ENCODE measurements around the gene PTPRN2.
"Not testable (repeated sequence)": the region's sequence is repeated elsewhere in the genome, so short reads cannot be mapped to it uniquely, and the experiment has no call there.

Gene PTPRN2

DNA sequence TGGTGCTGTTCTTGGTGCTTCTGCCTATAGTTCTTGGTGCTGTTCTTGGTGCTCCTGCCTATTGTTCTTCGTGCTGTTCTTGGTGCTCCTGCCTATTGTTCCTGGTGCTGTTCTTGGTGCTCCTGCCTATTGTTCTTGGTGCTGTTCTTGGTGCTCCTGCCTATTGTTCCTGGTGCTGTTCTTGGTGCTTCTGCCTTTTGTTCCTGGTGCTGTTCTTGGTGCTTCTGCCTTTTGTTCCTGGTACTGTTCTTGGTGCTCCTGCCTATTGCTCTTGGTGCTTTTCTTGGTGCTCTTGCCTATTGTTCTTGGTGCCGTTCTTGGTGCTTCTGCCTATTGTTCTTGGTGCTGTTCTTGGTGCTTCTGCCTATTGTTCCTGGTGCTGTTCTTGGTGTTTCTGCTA lies 71.1 kb downstream of the PTPRN2 start:
- H3K9me3 ChIP-seq (replicated peaks; ENCODE audit: low read length): peaks cover 7% of the 10 kb centered on the region

DNA sequence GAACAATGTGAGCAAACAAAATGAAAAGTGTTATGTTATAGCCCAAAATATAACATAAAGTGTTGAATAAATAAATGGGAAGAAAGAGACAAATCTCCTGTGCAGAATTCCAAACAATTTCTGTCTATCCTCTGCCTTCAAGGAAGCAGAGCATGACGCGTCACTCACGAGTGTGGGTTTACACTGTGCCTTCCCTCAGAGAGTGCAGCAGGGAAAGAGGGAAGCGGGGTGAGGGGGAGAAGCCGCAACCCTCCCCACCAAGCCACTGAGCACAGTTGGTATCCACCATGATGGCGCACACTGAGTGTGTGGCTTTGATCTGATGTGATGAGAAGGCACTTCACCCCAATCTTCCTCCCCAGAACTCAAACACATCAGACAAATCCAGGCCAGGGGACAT lies 74.8 kb downstream of the PTPRN2 start:
- Histone ChIP-seq H3K4me3 (ENCODE audit: low read length) (no peak overlapping the region), H3K4me1 (ENCODE audit: control insufficient read depth, insufficient read depth, low read length) (no peaks in the 10 kb centered on the region), H3K27me3 (ENCODE audit: control insufficient read depth, insufficient read depth, low read length) (no peaks in the 10 kb centered on the region), H3K4me2 (ENCODE audit: low read length) (no peak overlapping the region), H3K9me3 (replicated peaks; ENCODE audit: low read length) (peaks cover 5% of the 10 kb centered on the region), H3K36me3 (ENCODE audit: insufficient read depth, low read length) (no peaks in the 10 kb centered on the region), H3K9ac (ENCODE audit: low read depth, low read length) (no peak overlapping the region)

More for the DNA sequence above, 71.1 kb downstream of the PTPRN2 start:
- Histone ChIP-seq H3K9ac (ENCODE audit: low read depth, low read length) (no peak overlapping the region), H3K36me3 (ENCODE audit: insufficient read depth, low read length) (no peaks in the 10 kb centered on the region), H3K4me3 (ENCODE audit: low read length) (no peak overlapping the region), H3K4me2 (ENCODE audit: low read length) (no peak overlapping the region), H3K4me1 (ENCODE audit: control insufficient read depth, insufficient read depth, low read length) (no peaks in the 10 kb centered on the region), H3K27me3 (ENCODE audit: control insufficient read depth, insufficient read depth, low read length) (no peaks in the 10 kb centered on the region)

DNA sequence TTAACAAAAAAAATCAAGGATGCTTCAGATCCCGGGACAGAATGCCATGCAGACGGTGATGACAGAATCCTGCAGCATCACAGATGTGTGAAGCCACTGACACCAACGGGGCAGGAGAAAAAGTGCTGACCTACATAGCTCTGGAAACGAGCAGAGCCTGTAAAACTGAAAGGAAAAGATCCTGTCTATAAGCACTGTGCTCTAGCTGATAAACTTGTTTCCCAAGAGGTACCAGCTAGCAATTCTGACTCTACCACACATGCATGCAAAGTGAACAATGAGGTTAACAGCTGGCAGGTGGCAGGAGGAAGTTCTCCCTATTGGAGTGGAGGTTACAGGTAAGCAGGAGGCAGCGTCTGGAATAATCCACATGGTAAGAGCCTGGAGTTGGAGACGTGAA lies 75.6 kb downstream of the PTPRN2 start:
- Histone ChIP-seq H3K9me3 (replicated peaks; ENCODE audit: low read length) (peaks cover 11% of the 10 kb centered on the region), H3K4me2 (ENCODE audit: low read length) (no peak overlapping the region), H3K27me3 (ENCODE audit: control insufficient read depth, insufficient read depth, low read length) (no peaks in the 10 kb centered on the region), H3K36me3 (ENCODE audit: insufficient read depth, low read length) (no peaks in the 10 kb centered on the region), H3K4me3 (ENCODE audit: low read length) (no peak overlapping the region), H3K9ac (ENCODE audit: low read depth, low read length) (no peak overlapping the region), H3K4me1 (ENCODE audit: control insufficient read depth, insufficient read depth, low read length) (no peaks in the 10 kb centered on the region)

DNA sequence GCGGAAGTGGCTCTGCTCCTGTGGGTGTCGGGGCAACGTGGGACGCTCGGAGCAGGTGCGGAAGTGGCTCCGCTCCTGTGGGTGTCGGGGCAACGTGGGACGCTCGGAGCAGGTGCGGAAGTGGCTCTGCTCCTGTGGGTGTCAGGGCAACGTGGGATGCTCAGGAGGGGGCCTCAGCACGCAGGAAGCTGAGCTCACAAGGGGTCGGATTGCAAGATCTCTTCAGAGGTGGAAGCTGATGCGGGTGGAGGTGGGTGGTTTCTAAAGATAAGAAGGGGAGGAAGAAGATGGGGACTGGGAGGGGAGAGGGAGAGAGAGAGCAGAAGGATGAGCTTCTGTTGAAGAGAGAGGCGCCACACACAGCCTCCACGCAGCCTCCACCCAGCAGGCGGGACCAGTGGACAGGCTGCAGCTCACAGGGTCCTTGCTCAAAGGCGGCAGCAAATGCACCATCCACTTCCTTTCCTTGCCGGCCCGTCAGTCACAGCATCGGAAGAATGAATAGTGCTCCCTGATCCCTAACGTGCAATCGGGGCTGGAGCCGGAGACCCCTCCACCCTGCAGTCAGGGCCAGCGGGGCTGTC lies 78.7 kb downstream of the PTPRN2 start:
- H3K9me3 ChIP-seq (replicated peaks; ENCODE audit: low read length): peaks cover 17% of the 10 kb centered on the region
- H3K27me3 ChIP-seq (ENCODE audit: control insufficient read depth, insufficient read depth, low read length): no peaks in the 10 kb centered on the region
- no peak overlapping the region for H3K9ac ChIP-seq (ENCODE audit: low read depth, low read length)
- H3K4me2 ChIP-seq (ENCODE audit: low read length): no peak overlapping the region
- H3K4me1 ChIP-seq (ENCODE audit: control insufficient read depth, insufficient read depth, low read length): no peaks in the 10 kb centered on the region
- H3K4me3 ChIP-seq (ENCODE audit: low read length): no peak overlapping the region
- no peaks in the 10 kb centered on the region for H3K36me3 ChIP-seq (ENCODE audit: insufficient read depth, low read length)

DNA sequence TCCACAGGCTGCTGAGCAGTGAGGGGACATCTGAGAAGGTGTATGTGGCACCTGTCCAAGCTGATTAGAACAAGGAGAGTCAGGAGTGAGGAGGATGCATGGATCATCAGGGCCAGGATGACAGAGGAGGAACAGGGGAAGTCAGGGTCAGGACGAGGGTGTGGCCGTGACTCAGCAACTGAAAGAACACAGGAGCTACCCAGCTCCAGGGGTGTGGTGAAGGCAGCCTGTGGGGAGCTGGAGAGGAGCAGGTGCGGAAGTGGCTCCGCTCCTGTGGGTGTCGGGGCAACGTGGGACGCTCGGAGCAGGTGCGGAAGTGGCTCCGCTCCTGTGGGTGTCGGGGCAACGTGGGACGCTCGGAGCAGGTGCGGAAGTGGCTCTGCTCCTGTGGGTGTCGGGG lies 79.3 kb downstream of the PTPRN2 start:
- not testable (repeated sequence) for H3K4me2 ChIP-seq (ENCODE audit: low read length); H3K9ac ChIP-seq (ENCODE audit: low read depth, low read length); H3K4me3 ChIP-seq (ENCODE audit: low read length); H3K36me3 ChIP-seq (ENCODE audit: insufficient read depth, low read length); H3K27me3 ChIP-seq (ENCODE audit: control insufficient read depth, insufficient read depth, low read length); H3K4me1 ChIP-seq (ENCODE audit: control insufficient read depth, insufficient read depth, low read length)
- H3K9me3 ChIP-seq (replicated peaks; ENCODE audit: low read length): peaks cover 20% of the 10 kb centered on the region

DNA sequence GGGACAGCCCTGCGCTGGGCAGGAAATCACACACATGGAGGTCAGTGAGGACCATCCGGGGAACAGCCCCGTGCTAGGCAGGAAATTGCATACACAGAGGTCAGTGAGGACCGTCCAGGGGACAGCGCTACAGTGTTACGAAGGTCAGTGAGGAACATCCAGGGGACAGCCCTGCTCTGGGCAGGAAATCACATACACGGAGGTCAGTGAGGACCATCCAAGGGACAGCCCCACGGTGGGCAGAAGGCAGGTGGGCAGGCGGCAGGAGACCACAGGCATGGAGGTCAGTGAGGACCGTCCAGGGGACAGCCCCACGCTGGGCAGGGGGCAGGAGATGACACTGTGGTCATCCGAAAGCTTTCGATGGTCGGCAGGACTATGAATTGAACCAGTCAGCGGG lies 79.7 kb downstream of the PTPRN2 start:
- Histone ChIP-seq H3K4me3 (ENCODE audit: low read length) (no peak overlapping the region), H3K9me3 (replicated peaks; ENCODE audit: low read length) (peaks cover 22% of the 10 kb centered on the region), H3K36me3 (ENCODE audit: insufficient read depth, low read length) (no peaks in the 10 kb centered on the region), H3K4me2 (ENCODE audit: low read length) (no peak overlapping the region), H3K9ac (ENCODE audit: low read depth, low read length) (no peak overlapping the region), H3K4me1 (ENCODE audit: control insufficient read depth, insufficient read depth, low read length) (no peaks in the 10 kb centered on the region), H3K27me3 (ENCODE audit: control insufficient read depth, insufficient read depth, low read length) (no peaks in the 10 kb centered on the region)

DNA sequence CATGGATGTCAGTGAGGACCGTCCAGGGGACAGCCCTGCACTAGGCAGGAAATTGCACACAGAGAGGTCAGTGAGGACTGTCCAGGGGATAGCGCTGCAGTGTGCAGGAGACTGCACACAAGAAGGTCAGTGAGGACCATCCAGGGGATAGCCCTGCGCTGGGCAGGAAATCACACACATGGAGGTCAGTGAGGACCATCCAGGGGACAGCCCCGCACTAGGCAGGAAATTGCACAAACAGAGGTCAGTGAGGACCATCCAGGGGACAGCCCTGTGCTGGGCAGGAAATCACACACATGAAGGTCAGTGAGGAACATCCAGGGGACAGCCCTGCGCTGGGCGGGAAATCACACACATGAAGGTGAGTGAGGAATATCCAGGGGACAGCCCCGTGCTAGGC lies 80.4 kb downstream of the PTPRN2 start:
- not testable (repeated sequence) for H3K36me3 ChIP-seq (ENCODE audit: insufficient read depth, low read length); H3K4me1 ChIP-seq (ENCODE audit: control insufficient read depth, insufficient read depth, low read length); H3K27me3 ChIP-seq (ENCODE audit: control insufficient read depth, insufficient read depth, low read length); H3K4me2 ChIP-seq (ENCODE audit: low read length); H3K9ac ChIP-seq (ENCODE audit: low read depth, low read length); H3K4me3 ChIP-seq (ENCODE audit: low read length)
- H3K9me3 ChIP-seq (replicated peaks; ENCODE audit: low read length): peaks cover 18% of the 10 kb centered on the region

DNA sequence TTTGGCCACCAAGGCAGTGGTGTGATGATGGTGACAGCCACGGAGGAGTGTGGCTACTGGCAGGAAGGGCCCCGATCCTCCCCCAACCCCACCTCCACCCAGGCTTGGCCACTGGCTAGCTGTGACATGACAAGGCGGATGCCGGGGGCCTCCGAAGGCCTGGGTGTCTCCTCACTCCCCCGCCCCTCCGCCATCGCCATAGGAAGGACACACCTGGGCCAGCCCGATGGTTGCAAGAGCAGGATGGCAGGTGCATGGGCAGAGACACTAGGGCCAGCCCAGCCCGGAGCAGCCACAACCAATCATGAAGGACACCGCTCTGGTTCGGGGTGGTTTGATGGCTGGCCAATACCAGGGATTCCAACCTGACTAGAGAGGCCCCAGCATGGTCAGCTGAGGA lies 81.0 kb downstream of the PTPRN2 start:
- Histone ChIP-seq H3K27me3 (ENCODE audit: control insufficient read depth, insufficient read depth, low read length) (no peaks in the 10 kb centered on the region), H3K4me3 (ENCODE audit: low read length) (no peak overlapping the region), H3K4me1 (ENCODE audit: control insufficient read depth, insufficient read depth, low read length) (no peaks in the 10 kb centered on the region), H3K4me2 (ENCODE audit: low read length) (no peak overlapping the region), H3K36me3 (ENCODE audit: insufficient read depth, low read length) (no peaks in the 10 kb centered on the region), H3K9ac (ENCODE audit: low read depth, low read length) (no peak overlapping the region), H3K9me3 (replicated peaks; ENCODE audit: low read length) (peaks cover 18% of the 10 kb centered on the region)

DNA sequence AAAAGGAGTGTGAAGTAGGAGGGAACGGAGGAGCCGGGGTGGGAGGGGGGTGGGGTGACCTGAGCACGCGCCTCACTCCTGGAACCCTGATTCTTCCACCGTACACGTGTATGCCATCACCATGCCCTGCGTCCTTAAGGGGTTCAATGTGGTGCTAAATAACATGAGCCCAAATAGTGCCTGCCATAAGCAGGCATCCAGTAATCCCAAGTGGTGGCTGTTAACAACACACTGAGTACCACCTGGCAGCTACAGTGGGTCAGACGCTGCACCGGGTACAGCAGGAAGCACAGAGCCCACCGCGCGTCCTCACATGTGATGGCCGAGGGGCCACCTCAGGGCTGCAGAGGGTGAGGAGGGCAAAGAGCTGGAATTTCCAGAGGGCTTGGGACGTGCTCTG lies 81.9 kb downstream of the PTPRN2 start:
- Histone ChIP-seq H3K4me1 (ENCODE audit: control insufficient read depth, insufficient read depth, low read length) (no peaks in the 10 kb centered on the region), H3K4me2 (ENCODE audit: low read length) (no peak overlapping the region), H3K9me3 (replicated peaks; ENCODE audit: low read length) (peaks cover 18% of the 10 kb centered on the region), H3K9ac (ENCODE audit: low read depth, low read length) (no peak overlapping the region), H3K4me3 (ENCODE audit: low read length) (no peak overlapping the region), H3K36me3 (ENCODE audit: insufficient read depth, low read length) (no peaks in the 10 kb centered on the region), H3K27me3 (ENCODE audit: control insufficient read depth, insufficient read depth, low read length) (no peaks in the 10 kb centered on the region)

DNA sequence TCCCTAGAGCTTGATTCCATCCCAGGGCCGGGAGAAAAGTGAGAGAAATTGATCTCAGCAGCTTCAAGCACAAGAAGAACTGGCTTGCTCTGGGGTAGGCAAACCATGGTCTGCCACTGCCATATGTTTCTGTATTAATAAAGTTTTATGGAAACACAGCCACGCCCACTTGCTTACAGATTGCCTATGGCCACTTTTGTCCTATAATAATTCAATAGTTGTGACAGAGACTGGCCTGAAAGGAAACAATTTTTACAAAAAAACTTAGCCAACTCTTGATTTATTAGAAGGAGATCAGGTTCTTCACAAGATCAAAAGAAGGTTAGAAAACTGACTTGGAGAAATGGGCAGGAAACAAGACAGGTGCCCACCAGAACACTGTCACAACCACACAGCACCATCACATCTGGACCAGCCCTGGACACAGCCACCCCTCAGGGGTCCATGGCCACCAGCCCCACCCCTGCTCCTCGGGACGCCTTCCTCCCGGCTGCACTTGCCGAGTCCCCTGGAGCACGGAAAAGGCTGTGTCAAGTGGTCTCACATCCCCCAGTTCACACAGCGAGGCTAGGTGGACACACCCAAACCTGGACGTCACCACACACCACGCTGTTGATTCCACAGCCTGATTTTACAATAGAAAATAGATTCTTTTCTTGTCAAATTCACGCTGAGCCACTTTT lies 85.4 kb downstream of the PTPRN2 start:
- Histone ChIP-seq H3K4me2 (ENCODE audit: low read length) (no peak overlapping the region), H3K27me3 (ENCODE audit: control insufficient read depth, insufficient read depth, low read length) (no peaks in the 10 kb centered on the region), H3K36me3 (ENCODE audit: insufficient read depth, low read length) (no peaks in the 10 kb centered on the region), H3K4me3 (ENCODE audit: low read length) (no peak overlapping the region), H3K4me1 (ENCODE audit: control insufficient read depth, insufficient read depth, low read length) (no peaks in the 10 kb centered on the region), H3K9ac (ENCODE audit: low read depth, low read length) (no peak overlapping the region), H3K9me3 (replicated peaks; ENCODE audit: low read length) (peaks cover 11% of the 10 kb centered on the region)

DNA sequence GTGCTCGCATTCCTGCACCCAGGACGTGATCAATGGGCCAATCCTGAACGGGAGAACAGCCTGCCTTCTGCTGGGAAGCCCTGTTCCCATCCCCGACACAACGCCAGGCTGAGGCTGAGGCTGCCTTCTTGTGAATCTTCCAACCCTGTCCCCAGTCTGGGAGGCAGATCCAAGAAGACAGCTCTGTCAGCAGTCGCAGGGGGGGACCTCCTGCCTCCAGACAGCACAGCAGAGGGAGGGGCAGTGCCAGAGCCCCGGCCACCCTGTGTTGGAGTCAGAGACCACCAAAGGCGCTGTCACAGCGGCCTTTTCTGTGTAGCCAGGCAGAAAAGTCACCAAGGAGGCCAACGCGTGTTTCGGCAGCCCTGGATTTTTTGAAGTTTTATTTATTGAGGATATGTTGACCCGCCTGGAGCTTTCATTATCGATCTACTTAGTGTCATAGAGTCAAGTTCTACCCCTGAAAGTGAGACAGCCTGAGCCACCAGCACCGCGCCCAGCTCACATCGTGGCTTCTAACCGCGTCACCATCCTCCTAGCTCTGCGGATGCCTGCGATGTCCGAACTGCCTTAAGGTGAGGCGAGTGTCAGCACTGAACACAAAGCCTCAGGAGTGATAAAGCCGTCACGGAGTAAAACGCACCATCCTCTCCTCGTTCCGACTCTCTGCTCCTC lies 86.1 kb downstream of the PTPRN2 start:
- Histone ChIP-seq H3K27me3 (ENCODE audit: control insufficient read depth, insufficient read depth, low read length) (no peaks in the 10 kb centered on the region), H3K9me3 (replicated peaks; ENCODE audit: low read length) (peaks cover 11% of the 10 kb centered on the region), H3K4me2 (ENCODE audit: low read length) (no peak overlapping the region), H3K4me3 (ENCODE audit: low read length) (no peak overlapping the region), H3K4me1 (ENCODE audit: control insufficient read depth, insufficient read depth, low read length) (no peaks in the 10 kb centered on the region), H3K36me3 (ENCODE audit: insufficient read depth, low read length) (no peaks in the 10 kb centered on the region), H3K9ac (ENCODE audit: low read depth, low read length) (no peak overlapping the region)

DNA sequence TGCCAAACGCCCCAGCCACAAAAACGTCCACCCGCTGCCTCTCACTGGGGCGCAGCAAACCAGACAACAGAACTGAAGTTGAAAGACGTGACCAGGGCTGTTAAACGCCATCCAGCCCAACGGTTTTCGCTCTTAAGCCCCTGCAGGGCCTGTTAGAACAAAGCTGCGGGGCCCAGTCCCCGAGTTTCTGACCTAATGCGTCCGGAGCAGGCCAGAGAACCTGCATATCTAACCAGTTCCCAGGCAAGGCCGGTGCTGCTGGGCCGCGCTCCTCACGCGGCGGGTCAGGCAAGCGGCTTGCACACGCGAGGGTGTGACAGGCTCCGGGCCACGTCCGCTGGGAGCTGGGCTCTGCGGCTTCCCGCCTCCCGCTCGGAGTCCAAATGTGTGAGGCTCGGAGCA lies 87.0 kb downstream of the PTPRN2 start:
- no peak overlapping the region for H3K4me3 ChIP-seq (ENCODE audit: low read length)
- no peaks in the 10 kb centered on the region for H3K27me3 ChIP-seq (ENCODE audit: control insufficient read depth, insufficient read depth, low read length)
- H3K4me1 ChIP-seq (ENCODE audit: control insufficient read depth, insufficient read depth, low read length): no peaks in the 10 kb centered on the region
- no peaks in the 10 kb centered on the region for H3K36me3 ChIP-seq (ENCODE audit: insufficient read depth, low read length)
- H3K4me2 ChIP-seq (ENCODE audit: low read length): no peak overlapping the region
- no peak overlapping the region for H3K9ac ChIP-seq (ENCODE audit: low read depth, low read length)
- peaks cover 5% of the 10 kb centered on the region for H3K9me3 ChIP-seq (replicated peaks; ENCODE audit: low read length)
